HCT116 (cell line): ENCODE results near the gene R3HDM4. TPM values are rescaled to one million over a fixed set of nuclear protein-coding genes. Genes with fewer than 3 reads are reported as not detected.

Source experiments
- ATAC-seq: fragments of 200-7000 bp; cut with Tn5 transposase; 2 replicates; pipeline ENCODE4 v1.9.1; 2020; ENCODE audit warnings: mild to moderate bottlenecking, moderate library complexity
- BruUV-seq: library from RNA; stranded (reverse); fragments of 400-500 nt; replicated peaks from 2 replicates; lab custom pipeline; 2021; lab: Mats Ljungman, UMichigan
- CTCF ChIA-PET: fragments of 300-600 bp; sonication (Branson Sonifier 250); formaldehyde crosslinking; loops from one replicate; lab custom pipeline; 2021; ENCODE audit warnings: antibody characterized with exemption; lab: Charles Lee
- POLR2A ChIA-PET: fragments of 300-600, 350-600 bp; sonication (Branson Sonifier 250); formaldehyde crosslinking; loops from one replicate; lab custom pipeline; 2021; ENCODE audit warnings: antibody characterized with exemption; lab: Charles Lee
- RAD21 ChIA-PET, 2 experiments: fragments of 300-600 bp; sonication (Branson Sonifier 250); formaldehyde crosslinking; loops; one replicate each; lab custom pipeline; 2023; ENCODE audit warnings: low total read pairs in 2 of 2; ENCODE audit not compliant: uncharacterized antibody in 2 of 2, unreplicated experiment in 2 of 2, low non-redundant PET in 1 of 2; lab: Charles Lee
- DNase-seq: peaks from one replicate; pipeline ENCODE4 v3.0.0-alpha.2; 2010; ENCODE audit warnings: low read depth, low spot score
- H2AFZ ChIP-seq: fragments of 200-600 bp; shearing (Covaris generic), sonication (generic); 2 replicates; pipeline ENCODE4 v1.6.1; 2017; ENCODE audit warnings: low read depth, mixed run types, mixed read lengths, antibody characterized with exemption, low read length; ENCODE audit not compliant: poor library complexity, severe bottlenecking
- H3K27ac ChIP-seq: 2 replicates; pipeline ENCODE4 v1.5.1; 2012; ENCODE audit warnings: low read depth, low read length
- H3K27me3 ChIP-seq: fragments of 200-600 bp; sonication (generic); 2 replicates; pipeline ENCODE4 v1.6.1; 2016; ENCODE audit warnings: mixed run types, low read length, mixed read lengths; ENCODE audit not compliant: insufficient read depth
- H3K36me3 ChIP-seq, 2 experiments: fragments of 200-500 bp in 1 of 2; fragments of 200-600 bp in 1 of 2; sonication (Bioruptor generic) in 1 of 2; sonication (generic) in 1 of 2; 2 replicates each; pipeline versions ENCODE4 v1.5.1 to v1.6.1; 2014 to 2016; ENCODE audit warnings: low read length in 2 of 2, inconsistent platforms in 1 of 2, mixed read lengths in 1 of 2, mixed run types in 1 of 2; ENCODE audit not compliant: insufficient read depth in 2 of 2, control insufficient read depth in 1 of 2
- H3K4me1 ChIP-seq, 2 experiments: fragments of 200-600 bp in 1 of 2; sonication (generic) in 1 of 2; 2 replicates each; pipeline versions ENCODE4 v1.5.1 to v1.6.1; 2012 to 2017; ENCODE audit warnings: low read length in 2 of 2, inconsistent platforms in 1 of 2, mild to moderate bottlenecking in 1 of 2, mixed read lengths in 1 of 2, mixed run types in 1 of 2, moderate library complexity in 1 of 2; ENCODE audit not compliant: insufficient read depth in 2 of 2, control insufficient read depth in 1 of 2
- H3K4me2 ChIP-seq: fragments of 200-600 bp; sonication (generic); 2 replicates; pipeline ENCODE4 v1.6.1; 2017; ENCODE audit warnings: mixed run types, low read length, mixed read lengths
- H3K4me3 ChIP-seq, 2 experiments: fragments of 200-600 bp in 1 of 2; sonication (generic) in 1 of 2; replicated peaks in 1 of 2; 2 replicates each; pipeline ENCODE4 v1.5.1; 2011 to 2016; ENCODE audit warnings: low read length in 2 of 2, control low read depth in 1 of 2, low read depth in 1 of 2, mild to moderate bottlenecking in 1 of 2, mixed read lengths in 1 of 2, mixed run types in 1 of 2
- H3K79me2 ChIP-seq: fragments of 200-600 bp; sonication (generic); 2 replicates; pipeline ENCODE4 v1.6.1; 2017; ENCODE audit warnings: mild to moderate bottlenecking, mixed run types, low read length, moderate library complexity, mixed read lengths; ENCODE audit not compliant: insufficient read depth
- H3K9ac ChIP-seq: fragments of 200-600 bp; sonication (generic); 2 replicates; pipeline ENCODE4 v1.6.1; 2016; ENCODE audit warnings: low read length, mixed read lengths
- H3K9me2 ChIP-seq: fragments of 200-600 bp; sonication (generic), shearing (Covaris generic); 2 replicates; pipeline ENCODE4 v1.6.1; 2017; ENCODE audit warnings: mixed run types, mild to moderate bottlenecking, moderate library complexity; ENCODE audit not compliant: insufficient read depth
- H3K9me3 ChIP-seq, 2 experiments: fragments of 200-500 bp in 1 of 2; fragments of 200-600 bp in 1 of 2; sonication (Bioruptor generic) in 1 of 2; sonication (generic) in 1 of 2; 2 replicates each; pipeline ENCODE4 v1.6.1; 2014 to 2017; ENCODE audit warnings: low read length in 2 of 2, mixed read lengths in 2 of 2, inconsistent platforms in 1 of 2, low read depth in 1 of 2, mild to moderate bottlenecking in 1 of 2, mixed run types in 1 of 2, moderate library complexity in 1 of 2; ENCODE audit not compliant: control insufficient read depth in 1 of 2, insufficient read depth in 1 of 2
- H4K20me1 ChIP-seq: fragments of 200-600 bp; sonication (generic), shearing (Covaris generic); 2 replicates; pipeline ENCODE4 v1.6.1; 2017; ENCODE audit warnings: mixed run types, mild to moderate bottlenecking, moderate library complexity; ENCODE audit not compliant: insufficient read depth
- POLR2AphosphoS5 ChIP-seq: IDR thresholded peaks from 2 replicates; pipeline ENCODE4 v1.6.1; 2011; ENCODE audit warnings: mild to moderate bottlenecking, low read depth, low read length, moderate library complexity
- REST ChIP-seq: IDR thresholded peaks from 2 replicates; pipeline ENCODE4 v1.6.1; 2012; ENCODE audit warnings: low read depth
- TCF7L2 ChIP-seq: IDR thresholded peaks from 2 replicates; pipeline ENCODE4 v1.7.0; 2011; ENCODE audit warnings: borderline replicate concordance, inconsistent platforms; ENCODE audit not compliant: insufficient read depth, insufficient read length; ENCODE audit errors: extremely low read depth
- intact Hi-C: fragments of 100-400 bp; cut with micrococcal nuclease; formaldehyde crosslinking; loops from 2 replicates; pipeline ENCODE4 v1.10.0; 2022
- total RNA-seq: library from RNA; stranded (reverse); gene quantifications from one replicate; pipeline ENCODE4 v1.2.1, GENCODE V29; 2021; ENCODE audit not compliant: unreplicated experiment

Gene R3HDM4
- total RNA-seq, 1 experiment from 2014 or later: 92.3 TPM

DNA sequence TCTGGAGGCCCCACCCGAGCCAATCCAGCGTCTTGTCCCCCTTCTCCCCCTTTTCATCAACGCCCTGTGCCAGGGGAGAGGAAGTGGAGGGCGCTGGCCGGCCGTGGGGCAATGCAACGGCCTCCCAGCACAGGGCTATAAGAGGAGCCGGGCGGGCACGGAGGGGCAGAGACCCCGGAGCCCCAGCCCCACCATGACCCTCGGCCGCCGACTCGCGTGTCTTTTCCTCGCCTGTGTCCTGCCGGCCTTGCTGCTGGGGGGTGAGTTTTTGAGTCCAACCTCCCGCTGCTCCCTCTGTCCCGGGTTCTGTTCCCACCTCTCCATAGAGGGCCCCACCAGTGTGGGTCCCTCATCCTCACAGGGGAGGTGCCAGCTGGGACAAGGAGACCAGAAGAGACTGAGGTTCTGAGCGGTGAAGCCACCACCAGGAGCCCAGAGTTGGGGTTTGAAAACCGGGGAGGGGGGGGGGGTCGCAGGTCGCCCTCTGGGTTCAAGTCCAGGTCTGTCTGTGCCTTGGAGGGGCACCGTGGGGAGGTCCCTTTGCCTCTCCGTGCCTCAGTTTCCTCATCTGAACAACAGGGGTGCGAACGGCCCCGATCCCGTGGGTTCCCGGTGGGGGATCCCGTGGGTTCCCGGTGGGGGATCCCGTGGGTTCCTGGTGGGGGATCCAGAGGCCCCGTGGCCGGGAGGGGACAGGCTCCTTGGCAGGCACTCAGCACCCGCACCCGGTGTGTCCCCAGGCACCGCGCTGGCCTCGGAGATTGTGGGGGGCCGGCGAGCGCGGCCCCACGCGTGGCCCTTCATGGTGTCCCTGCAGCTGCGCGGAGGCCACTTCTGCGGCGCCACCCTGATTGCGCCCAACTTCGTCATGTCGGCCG lies 60.6 kb downstream of the R3HDM4 start, which contains the start of gene ELANE:
ELANE (plus strand) TSS at position 168 of the 878 bp plus-strand sequence; CDS start at position 194, 26 bp downstream.
- CTCF ChIA-PET: no interaction called here
- no peak within 1 kb of the TSS for H3K4me3 ChIP-seq
- no peak within 1 kb of the TSS for H3K9ac ChIP-seq
- H2AFZ ChIP-seq: no peak within 1 kb of the TSS
- H3K9me2 ChIP-seq: no peaks in the 10 kb centered on the region
- POLR2A ChIA-PET: no interaction called here
- H3K27ac ChIP-seq: no peak within 1 kb of the TSS
- no peaks in the 10 kb centered on the region for H3K79me2 ChIP-seq
- H3K27me3 ChIP-seq: no peaks in the 10 kb centered on the region
- H3K9me3 ChIP-seq: no peaks in the 10 kb centered on the region
- ATAC-seq (no peak), DNase-seq (no peak)
- RAD21 ChIA-PET: no interaction called here
- H4K20me1 ChIP-seq: no peaks in the 10 kb centered on the region
- TF ChIP-seq REST (no peak), TCF7L2 (no peak), POLR2AphosphoS5 (no peak)
- BruUV-seq: no TSS peak
- no peak within 1 kb of the TSS for H3K4me2 ChIP-seq
- H3K4me1 ChIP-seq: peaks cover 5 to 10% of the 10 kb centered on the region in 2 experiments; a peak in 3 of 4 replicates
- intact Hi-C loops: no loop called here
- no peaks in the 10 kb centered on the region for H3K36me3 ChIP-seq
